Lower leg skin (tissue), 3 donors: ENCODE results near the gene DGLUCY.

Source experiments
- POLR2A ChIP-seq, 2 donors: fragments of 450-650 bp; IDR thresholded peaks; one replicate each; pipeline ENCODE4 v1.6.1; 2016 to 2017; ENCODE audit warnings: antibody characterized with exemption in 2 of 2, mild to moderate bottlenecking in 1 of 2, moderate library complexity in 1 of 2
- TF ChIP-seq, protein P1 (sequence below), 3 donors: fragments of 450-650 bp; IDR thresholded peaks; one replicate each; pipeline ENCODE4 v1.5.1; 2016; ENCODE audit warnings: antibody characterized with exemption in 3 of 3, mild to moderate bottlenecking in 3 of 3, moderate library complexity in 2 of 3

DNA sequence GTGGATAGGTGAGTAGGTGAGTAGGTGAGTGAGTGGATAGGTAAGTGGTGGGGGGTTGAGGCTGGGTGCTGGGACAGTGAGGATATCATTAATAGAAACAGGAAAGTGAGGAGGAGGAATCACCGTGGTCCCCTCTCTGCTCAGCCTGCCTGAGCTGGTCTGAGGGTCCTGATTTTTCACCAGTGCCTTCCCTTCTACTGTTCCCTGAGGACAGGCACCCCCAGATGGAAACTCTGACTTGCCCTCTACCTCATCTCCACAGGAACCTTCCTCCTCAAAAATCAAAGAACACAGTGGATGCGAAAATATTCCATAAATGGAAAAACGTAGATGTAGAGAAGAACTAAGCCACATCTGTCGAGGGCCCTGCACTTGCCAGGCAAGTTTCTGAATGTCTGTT is 128.8 kb downstream of the DGLUCY start:
- TF ChIP-seq, protein P1, sequence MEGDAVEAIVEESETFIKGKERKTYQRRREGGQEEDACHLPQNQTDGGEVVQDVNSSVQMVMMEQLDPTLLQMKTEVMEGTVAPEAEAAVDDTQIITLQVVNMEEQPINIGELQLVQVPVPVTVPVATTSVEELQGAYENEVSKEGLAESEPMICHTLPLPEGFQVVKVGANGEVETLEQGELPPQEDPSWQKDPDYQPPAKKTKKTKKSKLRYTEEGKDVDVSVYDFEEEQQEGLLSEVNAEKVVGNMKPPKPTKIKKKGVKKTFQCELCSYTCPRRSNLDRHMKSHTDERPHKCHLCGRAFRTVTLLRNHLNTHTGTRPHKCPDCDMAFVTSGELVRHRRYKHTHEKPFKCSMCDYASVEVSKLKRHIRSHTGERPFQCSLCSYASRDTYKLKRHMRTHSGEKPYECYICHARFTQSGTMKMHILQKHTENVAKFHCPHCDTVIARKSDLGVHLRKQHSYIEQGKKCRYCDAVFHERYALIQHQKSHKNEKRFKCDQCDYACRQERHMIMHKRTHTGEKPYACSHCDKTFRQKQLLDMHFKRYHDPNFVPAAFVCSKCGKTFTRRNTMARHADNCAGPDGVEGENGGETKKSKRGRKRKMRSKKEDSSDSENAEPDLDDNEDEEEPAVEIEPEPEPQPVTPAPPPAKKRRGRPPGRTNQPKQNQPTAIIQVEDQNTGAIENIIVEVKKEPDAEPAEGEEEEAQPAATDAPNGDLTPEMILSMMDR (IDR thresholded peaks at IDR 0.05): no peak
- TF ChIP-seq POLR2A (IDR thresholded peaks at IDR 0.05): no peak
